ENCODE measurements around the gene DUSP9.

DUSP9 gene

DNA sequence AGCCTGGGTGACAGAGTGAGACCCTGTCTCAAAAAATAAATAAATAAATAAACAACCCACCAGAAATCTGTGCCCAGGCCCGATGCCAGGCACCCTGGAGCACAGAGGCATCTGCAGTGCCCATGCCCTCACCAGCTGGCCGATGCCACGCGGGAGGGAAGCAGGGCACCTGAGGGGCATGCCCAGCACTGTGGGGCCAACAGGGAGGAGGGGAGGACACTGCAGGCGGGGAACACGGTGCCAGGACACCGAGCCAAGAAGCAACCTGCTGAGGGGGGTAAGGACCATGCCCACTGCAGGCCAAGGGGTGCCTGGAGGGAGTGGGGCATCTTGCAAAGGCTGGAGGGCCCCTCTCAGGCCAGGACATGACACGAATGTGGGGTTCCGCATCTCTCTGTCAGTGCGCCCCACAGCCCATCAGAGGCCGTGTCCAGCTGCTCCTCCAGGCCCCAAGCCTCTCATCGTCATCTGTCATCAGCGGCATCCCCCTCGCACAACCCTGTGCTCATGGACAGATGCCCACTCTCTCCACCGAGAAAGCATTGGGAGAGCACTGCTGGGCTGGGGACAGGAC is 13.3 kb upstream of the DUSP9 start:
- in situ Hi-C loops (cut with HindIII; ENCODE audit: low pct_ligation_motif_present, low pct_unique_long_range_greater_than_20kb, low sequenced_read_pairs) = no loop called here
- DNase-seq = no peak

GRCh38 chrX:153634236-153634635 is 12.8 kb upstream of the DUSP9 start:
- in situ Hi-C loops (cut with HindIII; ENCODE audit: low pct_ligation_motif_present, low pct_unique_long_range_greater_than_20kb, low sequenced_read_pairs) = no loop called here
- DNase-seq = no peak

- in situ Hi-C loops (cut with HindIII; ENCODE audit: low pct_ligation_motif_present, low pct_unique_long_range_greater_than_20kb, low sequenced_read_pairs) = no loop called here
These were observed 12.2 kb upstream of the DUSP9 start for GRCh38 chrX:153634832-153635231.

DNA sequence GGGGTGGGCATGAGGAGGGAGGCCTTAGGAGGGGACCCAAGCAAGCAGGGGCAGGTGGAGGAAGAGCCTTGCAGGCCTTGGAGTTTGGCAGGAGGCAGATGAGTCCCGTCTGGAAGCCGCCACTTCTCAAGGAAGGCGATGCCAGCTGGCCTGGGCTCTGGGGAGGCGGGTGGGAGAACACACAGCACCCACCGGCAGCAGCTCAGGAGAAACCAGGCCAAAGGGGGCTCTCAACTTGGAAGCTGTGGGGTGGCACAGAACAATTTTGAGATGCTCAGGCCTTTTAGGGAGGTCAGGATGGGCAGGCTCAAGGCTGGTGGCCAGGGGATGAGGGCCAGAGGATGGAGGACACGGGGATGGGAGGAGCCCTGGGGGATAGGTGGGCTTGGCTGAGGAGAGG is 11.6 kb upstream of the DUSP9 start:
- in situ Hi-C loops (cut with HindIII; ENCODE audit: low pct_ligation_motif_present, low pct_unique_long_range_greater_than_20kb, low sequenced_read_pairs) = no loop called here
- no peak for DNase-seq

More at GRCh38 chrX:153634832-153635231, 12.2 kb upstream of the DUSP9 start:
- DNase-seq = no peak

GRCh38 chrX:153635788-153636668 is 11.0 kb upstream of the DUSP9 start:
- in situ Hi-C loops (cut with HindIII; ENCODE audit: low pct_ligation_motif_present, low pct_unique_long_range_greater_than_20kb, low sequenced_read_pairs) = no loop called here
- peak; percentile 68 for DNase-seq

GRCh38 chrX:153636716-153637115 is 10.3 kb upstream of the DUSP9 start:
- DNase-seq = no peak
- in situ Hi-C loops (cut with HindIII; ENCODE audit: low pct_ligation_motif_present, low pct_unique_long_range_greater_than_20kb, low sequenced_read_pairs) = no loop called here

DNA sequence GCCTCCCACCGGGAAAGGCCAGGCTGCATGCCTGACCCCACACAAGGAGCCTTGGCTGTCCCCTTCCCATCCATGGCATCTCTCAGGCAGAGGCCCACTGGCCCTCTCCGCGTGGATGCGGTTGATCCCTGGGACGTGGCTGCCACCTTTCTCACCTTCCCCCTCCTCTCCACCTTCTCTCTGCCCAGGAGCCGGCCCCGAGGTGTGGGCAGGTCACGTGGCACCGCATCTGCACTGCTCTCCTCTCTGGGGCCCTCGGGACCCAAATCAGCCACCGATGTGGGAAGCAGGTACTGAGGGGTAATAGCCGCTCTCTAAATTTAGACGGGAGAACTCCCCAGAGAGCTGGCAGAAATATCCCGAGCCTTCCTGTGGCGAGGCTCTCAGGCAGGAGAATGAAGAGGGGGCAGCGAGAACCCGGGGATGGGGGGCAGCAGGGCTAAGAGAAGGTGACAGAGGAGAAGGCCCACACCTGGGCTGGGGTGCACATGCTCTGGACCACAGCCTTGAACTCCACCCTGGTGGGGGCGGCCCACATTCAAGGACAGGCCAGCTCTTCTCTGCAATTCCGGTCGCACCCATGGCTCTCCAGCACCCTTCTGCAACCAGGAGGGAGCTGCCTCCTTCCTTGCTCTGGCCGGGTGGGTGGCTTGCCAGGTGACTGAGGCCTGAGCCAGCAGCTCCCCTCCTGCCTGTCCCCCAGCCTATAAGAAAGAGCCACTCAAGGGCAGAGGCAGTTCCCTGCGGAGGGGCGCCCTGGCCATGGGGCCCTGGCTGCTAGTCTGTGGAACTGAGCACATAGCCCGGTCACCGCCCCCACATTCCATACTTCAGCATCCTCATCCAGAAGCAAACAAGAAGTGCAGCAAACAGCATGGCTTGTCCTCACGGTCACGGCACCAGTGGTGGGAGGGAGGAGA is 9.6 kb upstream of the DUSP9 start:
- no peak for DNase-seq
- in situ Hi-C loops (cut with HindIII; ENCODE audit: low pct_ligation_motif_present, low pct_unique_long_range_greater_than_20kb, low sequenced_read_pairs) = no loop called here

DNA sequence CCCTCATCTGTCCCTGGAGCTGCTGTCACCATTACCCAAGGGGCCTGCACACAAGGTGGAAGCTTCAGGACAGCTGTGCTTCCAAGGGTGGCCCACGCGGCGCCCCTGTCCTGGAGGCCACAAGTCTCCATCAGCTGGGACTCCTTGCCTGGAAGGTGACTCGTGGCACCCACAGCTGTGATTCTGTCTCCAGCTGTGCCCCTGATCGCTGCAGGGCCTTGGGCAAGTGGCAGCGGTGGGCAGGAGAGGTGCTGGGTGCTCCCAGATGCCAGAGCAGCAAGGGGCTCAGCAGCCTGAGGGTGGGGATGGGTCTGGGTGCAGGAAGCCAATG is 9.0 kb upstream of the DUSP9 start:
- in situ Hi-C loops (cut with HindIII; ENCODE audit: low pct_ligation_motif_present, low pct_unique_long_range_greater_than_20kb, low sequenced_read_pairs) = no loop called here
- DNase-seq = no peak

DNA sequence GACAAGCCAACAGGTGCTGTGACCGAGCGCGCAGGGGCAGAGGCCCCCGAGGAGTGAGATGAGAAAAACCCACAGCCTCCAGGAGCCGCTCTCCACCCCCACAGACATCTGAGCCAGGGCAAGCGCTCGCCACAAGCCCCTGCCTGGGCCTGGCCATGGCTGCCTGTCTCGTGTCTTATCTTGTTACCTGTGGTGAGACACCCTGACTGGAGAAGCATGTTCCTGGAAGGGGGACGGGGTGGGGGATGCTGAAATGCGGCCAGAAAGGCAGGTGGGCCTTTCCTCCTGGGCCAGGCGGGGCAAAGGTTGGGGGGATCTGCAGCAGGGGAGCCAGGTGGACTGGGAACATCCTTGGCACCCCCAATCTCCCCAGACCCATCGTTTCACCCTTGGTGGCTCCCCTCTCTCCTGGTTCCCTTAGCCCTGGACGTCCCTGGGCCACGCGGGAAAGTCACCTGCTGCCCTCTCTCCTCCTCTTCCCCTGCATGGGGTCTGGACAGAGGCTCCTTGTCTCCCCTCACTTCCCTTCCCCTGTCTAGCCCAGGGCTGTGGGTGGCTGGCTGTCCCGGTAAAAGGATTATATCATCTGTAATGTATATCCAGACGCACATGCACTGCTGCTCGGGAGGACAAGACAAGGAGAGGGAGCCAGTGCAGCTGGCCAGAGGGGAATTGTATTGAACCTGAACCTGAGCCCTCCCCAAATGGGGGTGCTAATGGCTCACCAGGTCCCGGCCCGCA is 8.4 kb upstream of the DUSP9 start:
- no peak for DNase-seq
- in situ Hi-C loops (cut with HindIII; ENCODE audit: low pct_ligation_motif_present, low pct_unique_long_range_greater_than_20kb, low sequenced_read_pairs) = no loop called here

- in situ Hi-C loops (cut with HindIII; ENCODE audit: low pct_ligation_motif_present, low pct_unique_long_range_greater_than_20kb, low sequenced_read_pairs) = no loop called here
- no peak for DNase-seq
These were observed 7.6 kb upstream of the DUSP9 start for GRCh38 chrX:153639177-153640044.

DNA sequence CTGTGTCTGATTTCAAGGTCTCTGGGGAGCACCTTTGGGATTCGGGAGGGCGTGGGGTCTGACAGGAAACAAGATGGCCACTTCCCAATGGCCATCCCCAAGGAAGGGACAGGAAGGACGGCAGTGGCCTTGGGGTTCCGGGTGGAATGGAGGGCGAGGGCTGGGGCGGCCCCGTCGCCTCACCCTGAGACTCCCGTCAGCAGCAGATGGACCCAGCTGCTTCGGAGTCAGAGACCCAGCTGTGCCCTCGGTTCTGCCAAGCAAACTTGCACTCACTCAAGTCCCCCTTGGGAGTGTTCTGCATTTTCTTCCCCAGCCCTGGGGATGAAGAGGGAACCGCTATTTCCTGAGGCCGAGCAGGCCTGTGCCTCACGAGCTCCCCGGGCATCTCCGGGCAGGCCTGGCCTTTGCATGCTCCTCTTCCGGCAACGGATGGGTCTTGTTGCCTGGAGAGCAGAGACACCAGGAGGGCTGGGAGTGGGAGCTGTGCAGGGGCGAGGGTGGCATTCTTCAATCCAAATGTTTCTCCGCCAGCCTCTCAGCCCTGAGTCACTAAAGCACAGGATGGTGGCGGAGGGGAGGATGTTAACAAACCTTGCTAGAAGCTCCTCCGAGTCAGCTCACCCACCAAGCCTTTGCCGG is 6.8 kb upstream of the DUSP9 start:
- in situ Hi-C loops (cut with HindIII; ENCODE audit: low pct_ligation_motif_present, low pct_unique_long_range_greater_than_20kb, low sequenced_read_pairs) = no loop called here
- no peak for DNase-seq

DNA sequence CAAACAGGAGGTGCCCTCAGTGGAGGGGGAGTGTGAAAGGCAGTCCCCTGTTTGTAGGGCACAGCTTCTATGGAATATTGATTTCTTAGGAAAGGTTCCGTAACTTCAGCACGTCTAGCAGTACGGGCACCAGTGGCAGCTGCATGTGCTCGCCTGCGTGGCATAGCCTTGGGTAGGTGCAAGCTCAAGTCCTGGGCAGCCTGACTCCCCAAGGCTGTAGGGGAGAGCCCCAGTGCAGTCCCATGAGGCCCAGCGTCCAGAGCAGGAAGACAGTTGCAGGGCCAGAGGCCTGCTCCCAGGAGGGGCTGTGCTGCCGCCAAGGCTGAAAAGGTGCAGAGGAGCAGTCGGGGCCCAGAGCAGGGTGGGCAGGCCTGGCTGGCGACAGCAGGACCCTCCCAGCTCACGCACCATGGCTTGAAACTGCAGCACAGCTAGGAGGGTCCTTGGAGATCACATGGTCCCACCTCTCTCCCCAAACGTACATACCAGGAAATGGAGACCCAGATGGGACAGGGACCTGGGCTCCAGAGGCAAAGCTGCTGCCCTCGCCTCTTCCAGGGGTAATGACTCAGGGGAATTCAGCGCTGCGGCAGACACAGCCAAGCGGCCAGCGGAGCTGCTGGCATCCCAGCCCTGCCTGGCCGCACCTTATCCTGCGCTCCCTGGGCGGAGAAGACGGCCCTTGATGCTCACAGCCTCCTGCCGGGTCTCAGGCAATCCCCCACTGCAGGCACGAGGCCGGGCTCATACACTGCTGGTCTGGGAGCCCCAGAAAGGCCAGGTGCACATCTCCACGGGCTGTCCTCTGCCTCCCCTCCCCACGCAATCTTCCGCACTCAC is 6.0 kb upstream of the DUSP9 start:
- no peak for DNase-seq
- in situ Hi-C loops (cut with HindIII; ENCODE audit: low pct_ligation_motif_present, low pct_unique_long_range_greater_than_20kb, low sequenced_read_pairs) = no loop called here

DNA sequence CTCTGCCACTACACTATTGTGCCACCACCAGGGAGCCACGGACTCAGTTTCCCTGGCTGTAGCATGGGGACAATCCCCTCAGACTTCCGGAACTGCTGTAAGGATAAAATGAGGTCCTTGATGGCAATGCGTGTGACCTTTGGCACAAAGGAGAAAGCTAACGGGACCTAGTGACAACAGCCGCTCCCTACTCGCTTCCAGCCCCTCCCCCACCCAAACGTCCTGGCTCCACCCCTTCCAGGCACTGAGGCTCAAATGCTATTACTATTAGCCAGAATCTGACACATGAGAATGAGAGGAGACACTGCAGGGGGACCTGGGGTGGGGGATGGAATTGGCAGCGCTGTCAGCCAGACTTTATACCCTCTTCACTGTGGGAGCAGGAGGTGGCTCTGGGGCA is 5.4 kb upstream of the DUSP9 start:
- in situ Hi-C loops (cut with HindIII; ENCODE audit: low pct_ligation_motif_present, low pct_unique_long_range_greater_than_20kb, low sequenced_read_pairs) = no loop called here
- no peak for DNase-seq

DNA sequence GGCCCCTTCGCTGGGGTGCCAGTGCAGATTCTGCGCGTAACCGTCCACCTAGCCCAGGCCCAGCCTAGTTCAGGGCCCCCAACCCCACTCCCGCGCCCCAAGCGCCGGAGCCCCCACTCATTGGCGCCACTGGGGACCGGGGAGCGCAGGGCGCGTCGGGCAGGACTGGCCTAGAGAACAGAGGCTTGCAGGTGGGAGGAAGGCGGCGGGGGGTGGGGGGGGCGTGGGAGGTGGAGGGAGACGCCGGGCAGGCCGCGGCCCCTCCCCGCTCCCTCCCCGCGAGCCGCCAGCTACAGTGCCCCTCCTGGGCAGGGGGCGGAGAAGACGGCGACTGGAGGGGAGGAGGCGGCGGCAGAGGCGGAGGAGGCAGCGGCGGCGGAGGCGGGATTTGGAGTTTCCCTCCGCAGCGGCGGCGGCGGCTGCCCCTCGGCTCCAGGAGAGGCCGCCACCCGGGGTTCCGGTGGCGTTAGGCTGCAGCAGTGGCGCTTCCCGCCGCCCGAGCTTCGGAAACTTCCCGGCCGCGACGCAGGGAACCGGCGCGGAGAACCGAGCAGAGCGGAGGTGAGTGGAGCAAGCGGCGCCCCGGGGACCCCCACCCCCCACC is 4.8 kb upstream of the DUSP9 start:
- no peak for DNase-seq
- in situ Hi-C loops (cut with HindIII; ENCODE audit: low pct_ligation_motif_present, low pct_unique_long_range_greater_than_20kb, low sequenced_read_pairs) = no loop called here

DNA sequence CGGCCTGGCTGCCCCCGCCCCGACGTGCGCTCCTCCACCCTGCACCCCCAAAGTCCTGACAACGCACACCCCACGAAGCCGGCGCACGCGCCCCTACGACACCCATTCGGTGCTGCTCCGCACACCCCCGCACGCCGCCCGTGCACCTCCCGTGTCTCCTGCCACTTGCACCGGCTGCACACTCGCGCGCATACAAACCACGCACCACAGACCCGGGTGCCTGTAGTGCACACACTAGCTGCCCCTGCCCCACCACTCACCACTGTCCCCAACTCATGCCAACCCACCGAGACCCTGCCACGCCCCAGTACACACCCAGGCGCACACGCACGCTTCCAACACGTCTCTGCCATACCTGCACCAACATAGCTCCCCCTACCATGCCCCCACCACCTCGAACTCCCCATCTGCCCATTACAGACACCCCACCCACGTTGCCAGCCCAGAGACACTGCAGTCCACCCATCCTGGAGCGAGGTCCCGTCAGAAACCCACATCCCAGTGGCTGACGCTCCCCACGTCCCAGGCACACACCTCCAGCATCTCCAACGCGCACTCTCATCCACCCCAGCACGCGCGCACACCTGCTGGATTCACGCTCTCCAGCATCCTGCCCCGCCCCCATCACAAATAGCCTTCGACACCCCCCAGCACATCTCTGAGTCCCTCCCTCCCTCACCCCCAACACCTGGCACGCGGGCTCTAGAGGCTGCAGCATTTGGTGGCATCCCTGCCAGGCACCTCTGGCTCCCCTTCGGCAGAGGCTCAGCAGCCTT is 4.2 kb upstream of the DUSP9 start:
- no peak for DNase-seq
- in situ Hi-C loops (cut with HindIII; ENCODE audit: low pct_ligation_motif_present, low pct_unique_long_range_greater_than_20kb, low sequenced_read_pairs) = no loop called here
